Measurements from ENCODE around the gene AP2B1.

Gene AP2B1

GRCh38 chr17:35726127-35726952 is 139.2 kb downstream of the AP2B1 start:
- Histone ChIP-seq H4K91ac (ENCODE audit: low read depth, low read length, poor library complexity) (no peak overlapping the region), H3K9me3 (replicated peaks in 1 of 2; ENCODE audit: control insufficient read depth in 2 of 2, insufficient read depth in 1 of 2, low read depth in 1 of 2, low read length in 2 of 2) (no peaks in the 10 kb centered on the region), H3K4me2 (ENCODE audit: insufficient read depth, low read length, poor library complexity, severe bottlenecking) (no peak overlapping the region), H2BK12ac (ENCODE audit: low read length) (no peak overlapping the region), H2BK15ac (ENCODE audit: low read length) (no peak overlapping the region), H2AFZ (ENCODE audit: low read length) (no peak overlapping the region), H3K18ac (ENCODE audit: low read length) (no peak overlapping the region), H3K27ac (replicated peaks; ENCODE audit: low read length) (no peak overlapping the region), H3K9ac (ENCODE audit: low read depth, low read length, poor library complexity) (no peak overlapping the region), H3K23ac (ENCODE audit: low read depth, low read length, poor library complexity) (no peak overlapping the region), H2AK5ac (ENCODE audit: low read depth, low read length) (no peak overlapping the region), H3K4me1 (ENCODE audit: control insufficient read depth in 2 of 2, insufficient read depth in 1 of 2, low read depth in 1 of 2, low read length in 2 of 2) (peaks cover 5 to 14% of the 10 kb centered on the region in 2 donors), H3K36me3 (replicated peaks in 1 of 2; ENCODE audit: control insufficient read depth in 2 of 2, insufficient read depth in 2 of 2, low read length in 2 of 2) (peaks cover 9 to 55% of the 10 kb centered on the region in 2 donors), H2BK120ac (ENCODE audit: low read depth, low read length) (no peak overlapping the region), H3K14ac (ENCODE audit: low read length) (no peak overlapping the region), H4K8ac (ENCODE audit: low read depth, low read length) (no peak overlapping the region), H3K79me1 (ENCODE audit: low read depth, low read length) (no peaks in the 10 kb centered on the region), H3K4ac (ENCODE audit: low read length) (no peak overlapping the region), H3K27me3 (ENCODE audit: control insufficient read depth in 3 of 3, insufficient read depth in 3 of 3, low read depth in 1 of 3, low read length in 3 of 3) (no peaks in the 10 kb centered on the region), H3K4me3 (ENCODE audit: low read length in 2 of 2) (no peak overlapping the region), H2BK5ac (ENCODE audit: low read length) (no peak overlapping the region)
- DNase-seq (ENCODE audit: low spot score): no peak
- WGBS, 2 donors (ENCODE audit: extremely low coverage in 2 of 2, insufficient read length in 2 of 2, insufficient replicate concordance in 1 of 2): no CpG with 5 or more reads among the region's 6 CpGs

- peaks cover 9 to 49% of the 10 kb centered on the region in 2 donors for H3K36me3 ChIP-seq (replicated peaks in 1 of 2; ENCODE audit: control insufficient read depth in 2 of 2, insufficient read depth in 2 of 2, low read length in 2 of 2)
- H2BK12ac ChIP-seq (ENCODE audit: low read length): no peak overlapping the region
- no peak overlapping the region for H3K4me2 ChIP-seq (ENCODE audit: insufficient read depth, low read length, poor library complexity, severe bottlenecking)
- WGBS, 2 donors (ENCODE audit: extremely low coverage in 2 of 2, insufficient read length in 2 of 2, insufficient replicate concordance in 1 of 2): no CpG with 5 or more reads among the region's 5 CpGs
- H3K23ac ChIP-seq (ENCODE audit: low read depth, low read length, poor library complexity): no peak overlapping the region
- H4K91ac ChIP-seq (ENCODE audit: low read depth, low read length, poor library complexity): no peak overlapping the region
- H3K9me3 ChIP-seq (replicated peaks in 1 of 2; ENCODE audit: control insufficient read depth in 2 of 2, insufficient read depth in 1 of 2, low read depth in 1 of 2, low read length in 2 of 2): no peaks in the 10 kb centered on the region
- H2BK120ac ChIP-seq (ENCODE audit: low read depth, low read length): no peak overlapping the region
- H3K14ac ChIP-seq (ENCODE audit: low read length): no peak overlapping the region
- no peaks in the 10 kb centered on the region for H3K27me3 ChIP-seq (ENCODE audit: control insufficient read depth in 3 of 3, insufficient read depth in 3 of 3, low read depth in 1 of 3, low read length in 3 of 3)
- H2AK5ac ChIP-seq (ENCODE audit: low read depth, low read length): no peak overlapping the region
- no peaks in the 10 kb centered on the region for H3K79me1 ChIP-seq (ENCODE audit: low read depth, low read length)
- no peak overlapping the region for H3K4ac ChIP-seq (ENCODE audit: low read length)
- H3K9ac ChIP-seq (ENCODE audit: low read depth, low read length, poor library complexity): no peak overlapping the region
- peaks cover 5 to 14% of the 10 kb centered on the region in 2 donors for H3K4me1 ChIP-seq (ENCODE audit: control insufficient read depth in 2 of 2, insufficient read depth in 1 of 2, low read depth in 1 of 2, low read length in 2 of 2)
- H4K8ac ChIP-seq (ENCODE audit: low read depth, low read length): no peak overlapping the region
- no peak overlapping the region for H3K27ac ChIP-seq (replicated peaks; ENCODE audit: low read length)
- H3K18ac ChIP-seq (ENCODE audit: low read length): no peak overlapping the region
- no peak overlapping the region for H3K4me3 ChIP-seq (ENCODE audit: low read length in 2 of 2)
- no peak overlapping the region for H2BK15ac ChIP-seq (ENCODE audit: low read length)
- no peak overlapping the region for H2BK5ac ChIP-seq (ENCODE audit: low read length)
- DNase-seq (ENCODE audit: low spot score): no peak
- no peak overlapping the region for H2AFZ ChIP-seq (ENCODE audit: low read length)
Observed at GRCh38 chr17:35726953-35727460, 139.9 kb downstream of the AP2B1 start.

- no peak overlapping the region for H4K8ac ChIP-seq (ENCODE audit: low read depth, low read length)
- H3K9me3 ChIP-seq (replicated peaks in 1 of 2; ENCODE audit: control insufficient read depth in 2 of 2, insufficient read depth in 1 of 2, low read depth in 1 of 2, low read length in 2 of 2): no peaks in the 10 kb centered on the region
- no peak overlapping the region for H3K27ac ChIP-seq (replicated peaks; ENCODE audit: low read length)
- no peak overlapping the region for H4K91ac ChIP-seq (ENCODE audit: low read depth, low read length, poor library complexity)
- H2BK12ac ChIP-seq (ENCODE audit: low read length): no peak overlapping the region
- no peak overlapping the region for H3K23ac ChIP-seq (ENCODE audit: low read depth, low read length, poor library complexity)
- no peak overlapping the region for H3K4ac ChIP-seq (ENCODE audit: low read length)
- H2AFZ ChIP-seq (ENCODE audit: low read length): no peak overlapping the region
- no peak overlapping the region for H2BK5ac ChIP-seq (ENCODE audit: low read length)
- WGBS, 2 donors (ENCODE audit: extremely low coverage in 2 of 2, insufficient read length in 2 of 2, insufficient replicate concordance in 1 of 2): no CpG with 5 or more reads among the region's 5 CpGs
- no peak overlapping the region for H2AK5ac ChIP-seq (ENCODE audit: low read depth, low read length)
- H3K4me1 ChIP-seq (ENCODE audit: control insufficient read depth in 2 of 2, insufficient read depth in 1 of 2, low read depth in 1 of 2, low read length in 2 of 2): peaks cover 11 to 18% of the 10 kb centered on the region in 2 donors
- DNase-seq (ENCODE audit: low spot score): no peak
- H3K36me3 ChIP-seq (replicated peaks in 1 of 2; ENCODE audit: control insufficient read depth in 2 of 2, insufficient read depth in 2 of 2, low read length in 2 of 2): peaks cover 9 to 42% of the 10 kb centered on the region in 2 donors
- no peak overlapping the region for H3K9ac ChIP-seq (ENCODE audit: low read depth, low read length, poor library complexity)
- no peaks in the 10 kb centered on the region for H3K79me1 ChIP-seq (ENCODE audit: low read depth, low read length)
- H3K4me2 ChIP-seq (ENCODE audit: insufficient read depth, low read length, poor library complexity, severe bottlenecking): no peak overlapping the region
- no peak overlapping the region for H2BK120ac ChIP-seq (ENCODE audit: low read depth, low read length)
- H3K14ac ChIP-seq (ENCODE audit: low read length): no peak overlapping the region
- H3K4me3 ChIP-seq (ENCODE audit: low read length in 2 of 2): no peak overlapping the region
- H3K27me3 ChIP-seq (ENCODE audit: control insufficient read depth in 3 of 3, insufficient read depth in 3 of 3, low read depth in 1 of 3, low read length in 3 of 3): no peaks in the 10 kb centered on the region
- H2BK15ac ChIP-seq (ENCODE audit: low read length): no peak overlapping the region
- no peak overlapping the region for H3K18ac ChIP-seq (ENCODE audit: low read length)
Observed at GRCh38 chr17:35727635-35728034, 140.5 kb downstream of the AP2B1 start.

- H3K9ac ChIP-seq (ENCODE audit: low read depth, low read length, poor library complexity): no peak overlapping the region
- no peak overlapping the region for H3K4me2 ChIP-seq (ENCODE audit: insufficient read depth, low read length, poor library complexity, severe bottlenecking)
- H3K4me3 ChIP-seq (ENCODE audit: low read length in 2 of 2): no peak overlapping the region
- no peak overlapping the region for H3K14ac ChIP-seq (ENCODE audit: low read length)
- H3K27ac ChIP-seq (replicated peaks; ENCODE audit: low read length): no peak overlapping the region
- no CpG with 5 or more reads among the region's 3 CpGs for WGBS, 2 donors (ENCODE audit: extremely low coverage in 2 of 2, insufficient read length in 2 of 2, insufficient replicate concordance in 1 of 2)
- no peak overlapping the region for H2AK5ac ChIP-seq (ENCODE audit: low read depth, low read length)
- no peak overlapping the region for H2AFZ ChIP-seq (ENCODE audit: low read length)
- DNase-seq (ENCODE audit: low spot score): no peak
- H3K4ac ChIP-seq (ENCODE audit: low read length): no peak overlapping the region
- no peak overlapping the region for H4K8ac ChIP-seq (ENCODE audit: low read depth, low read length)
- no peak overlapping the region for H2BK120ac ChIP-seq (ENCODE audit: low read depth, low read length)
- H2BK12ac ChIP-seq (ENCODE audit: low read length): no peak overlapping the region
- H3K27me3 ChIP-seq (ENCODE audit: control insufficient read depth in 3 of 3, insufficient read depth in 3 of 3, low read depth in 1 of 3, low read length in 3 of 3): no peaks in the 10 kb centered on the region
- H3K36me3 ChIP-seq (replicated peaks in 1 of 2; ENCODE audit: control insufficient read depth in 2 of 2, insufficient read depth in 2 of 2, low read length in 2 of 2): peaks cover 8 to 37% of the 10 kb centered on the region in 2 donors
- H3K18ac ChIP-seq (ENCODE audit: low read length): no peak overlapping the region
- H4K91ac ChIP-seq (ENCODE audit: low read depth, low read length, poor library complexity): no peak overlapping the region
- H2BK5ac ChIP-seq (ENCODE audit: low read length): no peak overlapping the region
- no peaks in the 10 kb centered on the region for H3K9me3 ChIP-seq (replicated peaks in 1 of 2; ENCODE audit: control insufficient read depth in 2 of 2, insufficient read depth in 1 of 2, low read depth in 1 of 2, low read length in 2 of 2)
- no peak overlapping the region for H2BK15ac ChIP-seq (ENCODE audit: low read length)
- no peak overlapping the region for H3K23ac ChIP-seq (ENCODE audit: low read depth, low read length, poor library complexity)
- no peaks in the 10 kb centered on the region for H3K79me1 ChIP-seq (ENCODE audit: low read depth, low read length)
- H3K4me1 ChIP-seq (ENCODE audit: control insufficient read depth in 2 of 2, insufficient read depth in 1 of 2, low read depth in 1 of 2, low read length in 2 of 2): peaks cover 13 to 18% of the 10 kb centered on the region in 2 donors
Observed at GRCh38 chr17:35728551-35728950, 141.4 kb downstream of the AP2B1 start.
